ENCODE measurements around the gene DDC. TPM values are rescaled to one million over a fixed set of nuclear protein-coding genes. Genes with fewer than 3 reads are reported as not detected.
"Not testable (repeated sequence)": the region's sequence is repeated elsewhere in the genome, so short reads cannot be mapped to it uniquely, and the experiment has no call there.

The DDC gene
- total and polyA plus RNA-seq, 4 donors: 0.23 to 3.1 (median 1.6) TPM

DNA sequence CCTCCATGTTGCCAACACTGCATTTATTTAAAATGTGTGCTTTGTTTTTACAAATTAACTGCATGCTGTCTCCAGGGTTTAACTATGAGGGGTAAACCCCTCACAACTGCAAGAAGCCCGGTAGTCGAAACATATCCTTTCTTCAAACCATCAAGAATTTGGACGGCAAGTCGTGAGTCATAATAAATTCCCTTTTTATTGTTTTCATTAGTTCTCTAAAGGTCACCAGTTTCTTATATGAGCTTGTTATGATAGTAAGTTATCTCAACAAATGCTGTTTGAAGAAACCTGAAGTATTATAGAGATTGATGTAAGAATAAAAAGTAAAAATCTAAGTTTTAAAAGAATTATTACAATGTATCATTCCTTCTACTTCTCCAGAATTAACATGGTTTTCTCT, 102.8 kb downstream of the DDC start:
- no peak overlapping the region for H3K4me3 ChIP-seq
- no peak for DNase-seq
- H3K9ac ChIP-seq (ENCODE audit: insufficient read depth in 1 of 2, low read length in 2 of 2): no peak overlapping the region
- H3K27me3 ChIP-seq (ENCODE audit: control insufficient read depth in 3 of 3, insufficient read depth in 3 of 3, low read length in 2 of 3): no peaks in the 10 kb centered on the region
- H3K4me1 ChIP-seq (ENCODE audit: control insufficient read depth in 5 of 5, insufficient read depth in 5 of 5, low read length in 5 of 5): no peaks in the 10 kb centered on the region
- H3K9me3 ChIP-seq (ENCODE audit: control insufficient read depth in 4 of 4, insufficient read depth in 3 of 4, low read length in 3 of 4): no peaks in the 10 kb centered on the region
- no peak overlapping the region for H3K27ac ChIP-seq (ENCODE audit: low read depth in 1 of 2, low read length in 1 of 2)
- ATAC-seq (ENCODE audit: insufficient read depth, low FRiP score): no peak
- H3K36me3 ChIP-seq (ENCODE audit: control insufficient read depth in 4 of 4, insufficient read depth in 4 of 4, low read length in 4 of 4): no peaks in the 10 kb centered on the region
- 85 to 95% methylated on average over 4 of the region's 4 CpGs for WGBS, 2 donors
- TF ChIP-seq, protein P1, sequence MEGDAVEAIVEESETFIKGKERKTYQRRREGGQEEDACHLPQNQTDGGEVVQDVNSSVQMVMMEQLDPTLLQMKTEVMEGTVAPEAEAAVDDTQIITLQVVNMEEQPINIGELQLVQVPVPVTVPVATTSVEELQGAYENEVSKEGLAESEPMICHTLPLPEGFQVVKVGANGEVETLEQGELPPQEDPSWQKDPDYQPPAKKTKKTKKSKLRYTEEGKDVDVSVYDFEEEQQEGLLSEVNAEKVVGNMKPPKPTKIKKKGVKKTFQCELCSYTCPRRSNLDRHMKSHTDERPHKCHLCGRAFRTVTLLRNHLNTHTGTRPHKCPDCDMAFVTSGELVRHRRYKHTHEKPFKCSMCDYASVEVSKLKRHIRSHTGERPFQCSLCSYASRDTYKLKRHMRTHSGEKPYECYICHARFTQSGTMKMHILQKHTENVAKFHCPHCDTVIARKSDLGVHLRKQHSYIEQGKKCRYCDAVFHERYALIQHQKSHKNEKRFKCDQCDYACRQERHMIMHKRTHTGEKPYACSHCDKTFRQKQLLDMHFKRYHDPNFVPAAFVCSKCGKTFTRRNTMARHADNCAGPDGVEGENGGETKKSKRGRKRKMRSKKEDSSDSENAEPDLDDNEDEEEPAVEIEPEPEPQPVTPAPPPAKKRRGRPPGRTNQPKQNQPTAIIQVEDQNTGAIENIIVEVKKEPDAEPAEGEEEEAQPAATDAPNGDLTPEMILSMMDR (IDR thresholded peaks at IDR 0.05; ENCODE audit: control extremely low read depth, extremely low read depth): no peak

DNA sequence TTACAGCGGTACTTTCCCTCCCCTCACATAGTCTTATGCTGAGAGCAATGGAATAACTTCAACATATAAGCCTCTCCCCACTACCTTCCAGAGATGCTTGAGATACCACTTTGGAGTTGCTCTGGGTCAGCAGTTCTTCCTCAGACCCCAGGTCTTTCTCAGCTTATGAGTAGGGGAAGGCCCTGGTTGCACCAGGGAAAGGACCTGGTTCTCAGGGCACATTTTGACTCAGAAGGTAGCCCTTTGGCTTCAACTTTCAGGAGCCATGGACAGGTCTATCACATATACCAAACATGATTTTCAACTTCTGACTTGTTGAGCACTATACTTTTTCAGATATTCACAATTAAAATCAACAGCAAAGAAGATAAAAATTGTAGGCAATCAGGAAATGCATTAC, 103.5 kb downstream of the DDC start:
- Histone ChIP-seq H3K4me1 (ENCODE audit: control insufficient read depth in 5 of 5, insufficient read depth in 5 of 5, low read length in 5 of 5) (no peaks in the 10 kb centered on the region), H3K36me3 (ENCODE audit: control insufficient read depth in 4 of 4, insufficient read depth in 4 of 4, low read length in 4 of 4) (no peaks in the 10 kb centered on the region), H3K27me3 (ENCODE audit: control insufficient read depth in 3 of 3, insufficient read depth in 3 of 3, low read length in 2 of 3) (no peaks in the 10 kb centered on the region), H3K9me3 (ENCODE audit: control insufficient read depth in 4 of 4, insufficient read depth in 3 of 4, low read length in 3 of 4) (no peaks in the 10 kb centered on the region), H3K9ac (ENCODE audit: insufficient read depth in 1 of 2, low read length in 2 of 2) (no peak overlapping the region), H3K4me3 (no peak overlapping the region), H3K27ac (ENCODE audit: low read depth in 1 of 2, low read length in 1 of 2) (no peak overlapping the region)
- TF ChIP-seq, protein P1 (IDR thresholded peaks at IDR 0.05; ENCODE audit: control extremely low read depth, extremely low read depth): no peak
- ATAC-seq (ENCODE audit: insufficient read depth, low FRiP score) (no peak), DNase-seq (no peak)
- WGBS, 2 donors: 100% methylated on average over 1 of the region's 1 CpG

DNA sequence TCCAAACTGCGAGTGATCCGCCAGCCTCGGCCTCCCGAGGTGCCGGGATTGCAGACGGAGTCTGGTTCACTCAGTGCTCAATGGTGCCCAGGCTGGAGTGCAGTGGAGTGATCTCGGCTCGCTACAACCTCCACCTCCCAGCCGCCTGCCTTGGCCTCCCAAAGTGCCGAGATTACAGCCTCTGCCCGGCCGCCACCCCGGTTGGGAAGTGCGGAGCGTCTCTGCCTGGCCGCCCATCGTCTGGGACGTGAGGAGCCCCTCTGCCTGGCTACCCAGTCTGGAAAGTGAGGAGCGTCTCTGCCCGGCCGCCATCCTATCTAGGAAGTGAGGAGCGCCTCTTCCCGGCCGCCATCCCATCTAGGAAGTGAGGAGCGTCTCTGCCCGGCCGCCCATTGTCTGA, 106.0 kb downstream of the DDC start:
- H3K9me3 ChIP-seq (ENCODE audit: control insufficient read depth in 4 of 4, insufficient read depth in 3 of 4, low read length in 3 of 4); DNase-seq; H3K36me3 ChIP-seq (ENCODE audit: control insufficient read depth in 4 of 4, insufficient read depth in 4 of 4, low read length in 4 of 4); H3K27me3 ChIP-seq (ENCODE audit: control insufficient read depth in 3 of 3, insufficient read depth in 3 of 3, low read length in 2 of 3); H3K9ac ChIP-seq (ENCODE audit: insufficient read depth in 1 of 2, low read length in 2 of 2); H3K4me3 ChIP-seq; ATAC-seq (ENCODE audit: insufficient read depth, low FRiP score); H3K4me1 ChIP-seq (ENCODE audit: control insufficient read depth in 5 of 5, insufficient read depth in 5 of 5, low read length in 5 of 5); H3K27ac ChIP-seq (ENCODE audit: low read depth in 1 of 2, low read length in 1 of 2): not testable (repeated sequence)
- 98 to 99% methylated on average over 20 to 27 of the region's 27 CpGs for WGBS, 2 donors

- WGBS, 2 donors: 95% methylated on average over 3 of the region's 4 CpGs; no CpG with 5 or more reads in 1 of the 2 donors
- ATAC-seq (ENCODE audit: insufficient read depth, low FRiP score); H3K4me1 ChIP-seq (ENCODE audit: control insufficient read depth in 5 of 5, insufficient read depth in 5 of 5, low read length in 5 of 5); H3K36me3 ChIP-seq (ENCODE audit: control insufficient read depth in 4 of 4, insufficient read depth in 4 of 4, low read length in 4 of 4); H3K27me3 ChIP-seq (ENCODE audit: control insufficient read depth in 3 of 3, insufficient read depth in 3 of 3, low read length in 2 of 3); H3K9ac ChIP-seq (ENCODE audit: insufficient read depth in 1 of 2, low read length in 2 of 2); H3K27ac ChIP-seq (ENCODE audit: low read depth in 1 of 2, low read length in 1 of 2); H3K9me3 ChIP-seq (ENCODE audit: control insufficient read depth in 4 of 4, insufficient read depth in 3 of 4, low read length in 3 of 4); DNase-seq; H3K4me3 ChIP-seq: not testable (repeated sequence)
These were observed 106.6 kb downstream of the DDC start for GRCh38 chr7:50458651-50459050.
